ENCODE measurements around the gene ITGB6.

DNA sequence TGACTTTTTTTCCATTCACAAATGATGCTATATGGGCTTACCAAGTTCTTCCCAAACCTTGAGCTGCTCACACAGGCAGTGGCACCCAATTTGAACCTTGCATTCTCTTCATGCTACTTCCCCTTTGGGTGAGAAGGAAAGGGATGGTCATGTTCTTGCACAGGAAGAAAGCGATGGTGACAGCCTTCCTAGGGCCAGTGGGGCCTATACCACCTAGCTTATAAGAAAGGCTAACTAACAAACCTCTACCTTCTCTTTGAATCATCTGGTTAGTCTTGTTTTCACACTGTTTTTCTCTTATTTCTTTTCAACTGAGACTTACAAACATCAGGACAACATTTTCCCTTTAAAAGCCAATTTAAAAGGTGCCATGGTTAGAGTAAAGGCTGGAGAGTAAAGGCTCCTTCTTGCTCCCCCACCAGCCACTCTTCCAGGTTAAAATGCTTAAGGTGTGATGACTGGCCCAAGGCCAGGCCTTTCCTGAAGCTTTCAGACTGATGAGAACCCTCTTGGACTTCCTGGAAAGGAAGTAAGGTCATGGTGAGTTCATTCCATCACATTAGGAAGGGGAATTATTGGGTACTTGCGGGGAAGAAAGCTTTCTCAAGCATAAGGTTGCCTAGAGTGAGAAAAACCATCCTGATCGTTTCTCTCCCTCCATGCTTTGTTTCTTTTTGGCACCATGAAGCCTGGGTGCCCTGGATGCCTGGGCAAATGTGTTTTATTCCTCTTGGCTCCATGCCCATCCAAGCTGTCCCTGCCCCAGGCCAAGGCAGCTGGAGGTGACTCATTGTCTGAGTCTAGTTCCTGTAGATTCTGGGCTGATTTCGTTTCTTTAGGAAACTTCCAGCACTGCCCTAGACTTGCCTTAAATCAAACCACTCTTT is 41.4 kb upstream of the ITGB6 start:
- TF ChIP-seq, protein P1, sequence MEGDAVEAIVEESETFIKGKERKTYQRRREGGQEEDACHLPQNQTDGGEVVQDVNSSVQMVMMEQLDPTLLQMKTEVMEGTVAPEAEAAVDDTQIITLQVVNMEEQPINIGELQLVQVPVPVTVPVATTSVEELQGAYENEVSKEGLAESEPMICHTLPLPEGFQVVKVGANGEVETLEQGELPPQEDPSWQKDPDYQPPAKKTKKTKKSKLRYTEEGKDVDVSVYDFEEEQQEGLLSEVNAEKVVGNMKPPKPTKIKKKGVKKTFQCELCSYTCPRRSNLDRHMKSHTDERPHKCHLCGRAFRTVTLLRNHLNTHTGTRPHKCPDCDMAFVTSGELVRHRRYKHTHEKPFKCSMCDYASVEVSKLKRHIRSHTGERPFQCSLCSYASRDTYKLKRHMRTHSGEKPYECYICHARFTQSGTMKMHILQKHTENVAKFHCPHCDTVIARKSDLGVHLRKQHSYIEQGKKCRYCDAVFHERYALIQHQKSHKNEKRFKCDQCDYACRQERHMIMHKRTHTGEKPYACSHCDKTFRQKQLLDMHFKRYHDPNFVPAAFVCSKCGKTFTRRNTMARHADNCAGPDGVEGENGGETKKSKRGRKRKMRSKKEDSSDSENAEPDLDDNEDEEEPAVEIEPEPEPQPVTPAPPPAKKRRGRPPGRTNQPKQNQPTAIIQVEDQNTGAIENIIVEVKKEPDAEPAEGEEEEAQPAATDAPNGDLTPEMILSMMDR (conservative IDR thresholded peaks at IDR 0.05) = no peak
- no peak for TF ChIP-seq ZFX (IDR thresholded peaks at IDR 0.05)

All from C4-2B (cell line).